GM21529 (cell line): ENCODE results near the gene ZSWIM3.

ENCODE experiments used
- ATAC-seq: cut with Tn5 transposase; IDR thresholded peaks from one replicate; pipeline ENCODE4 v1.9.1; 2021; ENCODE audit not compliant: unreplicated experiment

Gene ZSWIM3

GRCh38 chr20:45927071-45927878, 69.9 kb downstream of the ZSWIM3 start:
- no peak for ATAC-seq
